Ectodermal cell (in vitro differentiated cells): ENCODE data around the gene DBN1.

Experiments
- H3K27ac ChIP-seq: 2 replicates; pipeline ENCODE4 v1.7.0; 2013; ENCODE audit warnings: mild to moderate bottlenecking, low read depth, low read length; ENCODE audit not compliant: insufficient read depth, poor library complexity, severe bottlenecking
- H3K27me3 ChIP-seq: 2 replicates; pipeline ENCODE4 v1.7.0; 2013; ENCODE audit warnings: mild to moderate bottlenecking, low read length; ENCODE audit not compliant: insufficient read depth, control insufficient read depth, poor library complexity, severe bottlenecking
- H3K36me3 ChIP-seq: one replicate; pipeline ENCODE4 v1.7.0; 2013; ENCODE audit warnings: low read length; ENCODE audit not compliant: control insufficient read depth, insufficient read depth
- H3K4me1 ChIP-seq: one replicate; pipeline ENCODE4 v1.7.0; 2013; ENCODE audit warnings: low read length; ENCODE audit not compliant: control insufficient read depth, insufficient read depth
- H3K4me3 ChIP-seq: 2 replicates; pipeline ENCODE4 v1.7.0; 2013; ENCODE audit warnings: low read depth, low read length, control low read depth; ENCODE audit not compliant: insufficient read depth
- H3K9me3 ChIP-seq: 2 replicates; pipeline ENCODE4 v1.7.0; 2013; ENCODE audit warnings: mild to moderate bottlenecking, low read length, moderate library complexity; ENCODE audit not compliant: control insufficient read depth
- WGBS, 2 experiments: methylation state at CpG; one replicate each; pipeline ENCODE4 v1.1.7; 2013; ENCODE audit warnings: missing lambda C conversion rate in 2 of 2; 5-methylcytosine and 5-hydroxymethylcytosine counted together

DBN1 gene

DNA sequence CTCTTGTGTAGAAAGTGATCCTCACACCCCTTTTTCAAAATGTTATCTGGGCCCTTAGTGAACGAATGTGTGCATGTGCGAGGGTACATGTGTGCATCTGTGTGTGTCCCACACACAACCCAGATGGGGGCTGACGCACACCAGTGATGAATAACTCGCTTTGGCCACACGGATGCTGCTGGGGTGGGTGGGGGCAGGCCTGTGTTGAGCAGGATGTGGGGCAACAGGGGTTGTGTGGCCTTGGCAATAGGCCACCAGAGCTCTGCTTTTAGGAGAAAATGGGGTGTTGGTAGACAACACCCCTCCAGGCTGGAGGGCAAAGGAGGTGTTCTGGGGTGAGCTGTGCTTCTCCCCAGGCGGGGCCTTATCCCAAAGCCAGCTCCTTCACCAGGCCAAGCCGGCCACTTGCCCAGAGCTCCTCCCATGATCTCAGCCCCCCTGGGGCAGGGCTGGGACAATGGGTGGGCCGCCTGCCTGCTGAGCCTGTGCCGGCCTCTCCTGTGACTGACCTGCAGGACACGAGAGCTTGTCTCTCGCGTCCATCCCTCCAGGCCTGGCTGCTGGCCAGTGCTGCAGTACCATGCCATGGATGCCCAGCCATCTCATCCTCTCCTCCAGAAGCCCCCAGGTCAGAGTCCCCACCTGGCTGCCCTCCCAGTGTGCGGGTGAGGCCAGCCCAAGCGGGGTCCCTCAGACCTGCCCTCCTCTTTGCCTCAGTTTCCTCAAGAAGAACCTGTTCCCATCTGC lies 1.7 kb downstream of the DBN1 start:
- 51 to 53% methylated on average over 14 of the region's 14 CpGs for WGBS, 2 experiments
- H3K27me3 ChIP-seq: no peaks in the 10 kb centered on the region
- peaks cover 15% of the 10 kb centered on the region for H3K36me3 ChIP-seq
- peak overlapping the region; percentile 95 for H3K4me3 ChIP-seq
- no peaks in the 10 kb centered on the region for H3K9me3 ChIP-seq
- H3K27ac ChIP-seq: peak overlapping the region; percentile 95
- H3K4me1 ChIP-seq: peaks cover 41% of the 10 kb centered on the region

DNA sequence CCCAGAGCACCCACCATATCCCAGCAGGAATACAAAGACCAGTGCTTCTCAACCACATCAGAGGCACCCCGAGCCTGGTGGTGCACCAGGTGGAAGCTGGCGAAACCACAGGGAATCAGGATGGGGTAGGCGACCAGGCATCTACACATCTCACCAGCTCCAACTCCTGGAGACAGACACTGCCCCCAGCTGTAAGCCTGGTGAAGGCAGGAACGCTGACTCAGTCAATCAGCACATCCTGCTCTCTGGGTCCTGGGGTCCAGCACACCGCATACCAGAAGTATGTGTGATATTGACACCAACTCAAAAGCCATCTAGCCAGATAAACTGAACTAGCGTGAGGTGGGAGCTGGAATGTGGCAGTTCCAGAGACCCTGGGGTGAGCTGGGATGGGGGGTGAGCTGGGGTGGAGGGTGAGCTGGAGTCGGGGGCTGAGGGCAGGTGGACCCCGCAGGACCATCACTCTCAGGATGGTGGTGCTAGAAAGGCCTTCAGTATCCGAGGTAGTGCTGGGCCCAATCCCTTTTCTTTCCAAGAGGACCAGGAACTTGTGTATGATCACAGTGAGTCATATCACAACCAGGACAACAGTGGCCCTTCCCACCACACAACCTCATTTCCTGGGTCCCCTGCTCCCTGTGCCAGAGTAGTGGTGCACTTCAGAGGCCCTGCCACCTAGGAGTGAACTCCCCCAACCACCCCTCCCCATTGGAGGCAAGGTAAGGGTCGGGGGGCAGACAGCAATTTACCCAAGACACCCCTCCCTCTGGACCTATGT lies 2.5 kb downstream of the DBN1 start:
- WGBS, 2 experiments: 91 to 94% methylated on average over 10 of the region's 10 CpGs
- Histone ChIP-seq H3K4me3 (peak overlapping the region; percentile 95), H3K27me3 (no peaks in the 10 kb centered on the region), H3K9me3 (no peaks in the 10 kb centered on the region), H3K27ac (peak overlapping the region; percentile 89), H3K4me1 (peaks cover 41% of the 10 kb centered on the region), H3K36me3 (peaks cover 24% of the 10 kb centered on the region)

DNA sequence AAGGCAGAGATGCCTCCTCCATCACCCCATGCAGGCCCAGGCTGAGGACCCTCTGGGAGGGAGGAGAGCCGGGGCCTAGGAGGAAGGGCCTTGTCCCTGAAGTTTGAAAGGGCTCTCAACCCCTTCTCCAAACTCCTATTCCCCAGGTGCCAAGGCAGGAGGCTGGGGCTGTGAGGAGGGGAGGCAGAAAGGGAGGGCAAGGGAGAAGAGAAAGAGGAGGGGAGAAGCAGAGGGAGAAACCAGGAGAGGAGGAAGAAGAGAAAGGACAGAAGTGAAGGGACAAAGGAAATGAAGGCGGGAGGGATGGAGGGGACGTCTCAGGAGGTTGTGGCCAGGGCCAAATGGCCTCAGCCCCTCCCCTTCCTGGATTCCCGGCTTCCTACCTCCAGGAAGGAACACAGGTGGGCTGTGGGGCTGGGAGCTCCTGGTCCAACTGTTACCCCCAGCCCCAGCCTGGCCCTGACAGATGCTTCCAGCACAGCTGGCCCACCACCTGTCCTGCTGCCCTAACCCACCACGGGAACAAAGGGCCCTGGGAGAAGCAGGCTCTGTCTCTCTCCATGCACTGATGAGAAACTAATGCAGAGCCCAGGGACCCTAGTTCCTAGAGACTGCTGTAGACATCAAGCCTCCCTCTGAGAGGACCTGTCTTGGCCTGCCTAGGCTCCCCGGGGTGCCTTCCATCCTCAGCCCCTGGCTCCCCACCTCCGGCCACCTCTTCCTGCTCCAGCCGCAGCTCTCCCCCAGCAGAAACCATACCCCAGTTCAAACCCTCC lies 3.5 kb downstream of the DBN1 start:
- WGBS, 2 experiments: 71 to 77% methylated on average over 7 to 8 of the region's 8 CpGs
- Histone ChIP-seq H3K36me3 (peaks cover 34% of the 10 kb centered on the region), H3K4me1 (peaks cover 39% of the 10 kb centered on the region), H3K4me3 (peak overlapping the region; percentile 11), H3K27me3 (no peaks in the 10 kb centered on the region), H3K9me3 (no peaks in the 10 kb centered on the region), H3K27ac (peak overlapping the region; percentile 89)

DNA sequence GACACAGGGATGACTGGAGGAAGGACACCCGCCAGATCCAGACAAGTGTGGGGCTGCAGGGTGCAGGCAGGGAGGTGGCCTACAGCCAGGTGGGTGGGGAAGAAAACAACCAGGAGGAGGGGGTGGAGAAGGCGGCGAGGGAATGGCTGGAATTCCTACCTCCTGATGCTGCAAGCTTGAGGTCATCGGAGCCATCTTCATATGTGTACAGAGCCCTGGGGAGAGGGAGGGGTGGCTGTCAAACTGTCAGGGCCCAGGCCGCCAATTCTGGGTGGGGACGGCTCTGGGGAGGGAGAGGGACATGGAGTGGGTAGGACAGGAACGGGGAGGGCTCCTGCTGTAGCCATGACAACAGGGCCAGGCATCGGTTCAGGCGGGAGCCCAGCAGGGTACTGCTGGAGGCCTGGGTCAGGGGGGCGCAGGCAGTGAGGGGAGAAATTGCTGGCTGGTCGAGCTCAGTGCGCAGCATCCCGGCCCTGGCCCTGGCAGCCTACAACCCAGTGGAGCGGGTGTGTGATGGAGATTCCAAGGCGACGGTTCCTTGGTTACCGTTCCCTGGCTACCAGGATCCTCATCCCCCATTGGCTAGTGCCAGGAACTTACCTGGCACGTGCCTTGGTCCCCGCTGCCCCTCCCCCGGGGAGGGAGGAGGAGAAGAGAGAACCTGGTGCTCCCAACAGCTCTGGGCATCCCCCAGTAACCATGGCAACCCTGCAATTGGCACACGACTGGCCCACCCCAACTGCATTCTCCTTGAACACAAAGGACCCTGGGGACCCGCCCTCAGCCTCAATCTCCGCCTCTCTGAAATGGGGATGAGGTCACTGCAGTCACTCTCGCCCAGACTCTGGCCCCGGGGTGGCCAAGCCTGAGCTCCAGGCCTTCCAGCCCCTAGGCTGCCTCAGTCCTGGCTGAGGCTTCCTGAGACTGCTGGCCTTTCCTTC lies 4.5 kb downstream of the DBN1 start:
- Histone ChIP-seq H3K4me3 (peak overlapping the region; percentile 11), H3K27ac (peak overlapping the region; percentile 89), H3K27me3 (no peaks in the 10 kb centered on the region), H3K36me3 (peaks cover 34% of the 10 kb centered on the region), H3K9me3 (no peaks in the 10 kb centered on the region), H3K4me1 (peaks cover 32% of the 10 kb centered on the region)
- 52 to 60% methylated on average over 24 of the region's 25 CpGs for WGBS, 2 experiments

DNA sequence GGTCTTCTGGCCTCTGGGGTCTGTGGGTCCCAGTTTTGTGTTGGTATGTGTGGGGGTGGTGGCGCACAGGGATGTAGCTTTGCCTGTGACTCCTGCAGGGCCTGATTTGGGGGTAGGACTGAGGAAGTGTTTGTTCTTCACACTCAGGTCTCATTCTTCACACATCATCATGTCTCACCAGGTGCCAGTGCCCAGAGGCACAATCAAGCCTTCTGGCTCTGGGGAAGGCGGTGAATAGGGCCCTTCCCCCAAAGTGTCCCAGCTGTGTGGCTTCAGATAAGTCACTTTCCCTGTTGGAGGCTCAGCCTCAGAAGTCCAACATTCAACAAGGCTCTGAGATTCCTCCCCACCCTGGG lies 5.1 kb downstream of the DBN1 start:
- Histone ChIP-seq H3K27me3 (no peaks in the 10 kb centered on the region), H3K4me3 (no peak overlapping the region), H3K9me3 (no peaks in the 10 kb centered on the region), H3K27ac (peak overlapping the region; percentile 4), H3K4me1 (peaks cover 30% of the 10 kb centered on the region), H3K36me3 (peaks cover 39% of the 10 kb centered on the region)
- WGBS, 2 experiments: 81 to 90% methylated on average over 2 of the region's 2 CpGs

DNA sequence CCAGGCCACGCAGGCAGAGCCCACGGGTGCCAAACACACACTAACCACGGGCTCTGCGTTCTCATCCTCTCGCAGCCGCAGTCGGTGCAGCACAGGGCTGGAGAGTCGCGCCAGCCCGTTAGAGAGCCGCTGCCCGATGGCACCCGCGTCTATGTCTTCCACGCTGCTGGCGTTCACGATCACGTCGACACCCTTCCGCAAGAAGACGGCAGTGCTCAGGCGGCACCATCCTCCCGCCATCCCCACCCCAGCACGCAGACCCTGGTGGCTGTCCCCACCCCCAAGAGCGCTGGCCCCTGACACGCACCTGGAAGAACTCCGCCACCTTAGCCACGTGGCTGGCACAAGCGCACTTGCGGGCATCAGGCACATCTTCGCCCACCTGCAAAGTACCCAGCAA lies 6.0 kb downstream of the DBN1 start:
- Histone ChIP-seq H3K4me3 (no peak overlapping the region), H3K9me3 (no peaks in the 10 kb centered on the region), H3K36me3 (peaks cover 43% of the 10 kb centered on the region), H3K27me3 (no peaks in the 10 kb centered on the region), H3K27ac (no peak overlapping the region), H3K4me1 (peaks cover 30% of the 10 kb centered on the region)
- WGBS, 2 experiments: 94 to 96% methylated on average over 31 of the region's 31 CpGs

DNA sequence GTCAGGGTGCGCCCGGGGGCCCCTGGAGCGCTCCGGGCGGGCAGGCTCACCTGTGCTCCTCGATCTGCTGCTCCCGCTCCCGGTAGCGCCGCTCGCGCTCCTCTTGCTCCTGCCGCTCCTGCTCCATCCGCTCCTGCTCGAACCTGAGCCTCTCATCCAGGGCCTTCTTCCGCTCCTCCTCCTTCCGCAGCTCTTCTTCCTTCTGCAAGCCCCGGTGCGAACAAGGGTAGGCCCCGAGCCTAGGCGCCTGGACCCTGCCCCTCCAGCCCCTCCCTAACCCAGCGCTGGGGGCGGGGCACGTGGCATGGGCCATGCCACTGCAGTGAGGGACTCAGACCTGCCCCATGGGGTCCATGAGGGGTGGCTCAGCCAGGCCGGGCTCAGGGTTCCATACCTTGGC lies 6.6 kb downstream of the DBN1 start:
- Histone ChIP-seq H3K27me3 (no peaks in the 10 kb centered on the region), H3K9me3 (no peaks in the 10 kb centered on the region), H3K36me3 (peaks cover 48% of the 10 kb centered on the region), H3K4me3 (no peak overlapping the region), H3K4me1 (peaks cover 27% of the 10 kb centered on the region), H3K27ac (no peak overlapping the region)
- WGBS, 2 experiments: 97% methylated on average over 25 of the region's 25 CpGs

DNA sequence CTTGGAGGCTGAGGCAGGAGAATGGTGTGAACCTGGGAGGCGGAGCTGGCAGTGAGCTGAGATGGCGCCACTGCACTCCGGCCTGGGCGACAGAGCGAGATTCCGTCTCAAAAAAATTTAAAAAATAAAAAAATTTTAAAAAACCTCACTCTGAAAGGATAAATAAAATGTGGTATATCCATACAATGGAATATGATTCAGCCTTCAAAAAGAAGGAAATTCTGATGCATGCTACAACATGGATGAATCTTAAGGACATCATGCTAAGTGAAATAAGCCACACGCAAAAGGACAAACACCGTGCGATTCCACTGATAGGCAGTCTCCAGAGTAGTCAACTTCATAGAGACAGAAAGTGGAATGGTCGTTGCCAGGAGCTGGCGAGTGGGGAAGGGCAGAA lies 8.4 kb downstream of the DBN1 start:
- Histone ChIP-seq H3K9me3 (no peaks in the 10 kb centered on the region), H3K4me3 (no peak overlapping the region), H3K27ac (no peak overlapping the region), H3K4me1 (peaks cover 8% of the 10 kb centered on the region), H3K27me3 (no peaks in the 10 kb centered on the region), H3K36me3 (peaks cover 59% of the 10 kb centered on the region)
- WGBS, 2 experiments: 84 to 89% methylated on average over 9 to 11 of the region's 11 CpGs

DNA sequence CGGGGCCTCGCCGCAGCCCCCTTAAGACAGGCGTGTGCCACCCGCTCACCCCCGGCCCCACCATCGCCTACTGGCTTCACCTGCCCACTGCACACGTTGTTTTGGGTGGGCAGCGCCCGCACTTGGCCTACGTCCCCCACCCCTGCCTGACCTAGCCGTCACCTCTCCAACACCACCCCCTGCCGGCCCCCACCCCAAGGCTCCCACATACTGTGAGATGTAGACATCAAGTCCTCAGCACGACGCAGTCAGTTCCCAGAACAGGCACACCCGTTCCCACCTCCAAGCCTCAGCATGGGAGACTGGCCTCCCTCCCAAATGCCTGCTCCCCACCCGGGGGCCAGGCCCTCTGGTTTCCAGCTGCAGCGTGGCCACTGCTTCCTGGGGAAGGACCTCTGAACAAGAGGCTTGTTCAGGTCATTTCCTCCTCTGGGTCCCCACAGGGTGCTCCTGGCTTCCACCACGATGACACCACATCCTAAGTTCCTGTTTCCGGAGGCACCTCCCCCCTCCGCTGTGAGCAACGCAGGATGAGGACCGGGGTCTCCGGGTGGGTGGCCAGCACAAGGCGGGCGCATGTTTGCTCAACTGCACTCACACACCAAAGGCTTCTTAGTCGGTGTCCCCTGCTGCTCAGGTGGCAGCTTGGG lies 11.3 kb downstream of the DBN1 start:
- H3K9me3 ChIP-seq: no peaks in the 10 kb centered on the region
- H3K27ac ChIP-seq: no peak overlapping the region
- no peaks in the 10 kb centered on the region for H3K27me3 ChIP-seq
- WGBS, 2 experiments: 94 to 96% methylated on average over 27 of the region's 27 CpGs
- H3K4me1 ChIP-seq: peaks cover 9% of the 10 kb centered on the region
- no peak overlapping the region for H3K4me3 ChIP-seq
- peaks cover 68% of the 10 kb centered on the region for H3K36me3 ChIP-seq
